Lung (tissue), 16 donors: ENCODE data around the gene RBM8A. TPM values are rescaled to one million over a fixed set of nuclear protein-coding genes. Genes with fewer than 3 reads are reported as not detected.
A peak's percentile ranks its signal among the peaks of the same experiment; 100 is the strongest.

Experiments
- ATAC-seq: fragments of 200-7000 bp; cut with Tn5 transposase; one replicate; pipeline ENCODE4 v1.9.1; 2020; ENCODE audit warnings: moderate number of reproducible peaks; ENCODE audit not compliant: insufficient read depth, low FRiP score
- DNase-seq, 3 donors: peaks; one replicate each; pipeline ENCODE4 v3.0.0-alpha.2; 2013 to 2017
- H3K27ac ChIP-seq, 2 donors: one replicate each; pipeline ENCODE4 v1.5.1; 2013; ENCODE audit warnings: mild to moderate bottlenecking in 2 of 2, moderate library complexity in 2 of 2, control low read depth in 1 of 2, inconsistent platforms in 1 of 2, low read depth in 1 of 2, low read length in 1 of 2
- H3K27me3 ChIP-seq, 3 donors: one replicate each; pipeline ENCODE4 v1.5.1; 2013; ENCODE audit warnings: low read length in 2 of 3; ENCODE audit not compliant: control insufficient read depth in 3 of 3, insufficient read depth in 3 of 3
- H3K36me3 ChIP-seq, 4 donors: one replicate each; pipeline ENCODE4 v1.5.1; 2013; ENCODE audit warnings: low read length in 4 of 4, mild to moderate bottlenecking in 1 of 4, moderate library complexity in 1 of 4; ENCODE audit not compliant: control insufficient read depth in 4 of 4, insufficient read depth in 4 of 4
- H3K4me1 ChIP-seq, 5 donors: one replicate each; pipeline ENCODE4 v1.5.1; 2013; ENCODE audit warnings: low read length in 5 of 5, mild to moderate bottlenecking in 2 of 5, moderate library complexity in 1 of 5; ENCODE audit not compliant: control insufficient read depth in 5 of 5, insufficient read depth in 5 of 5
- H3K4me3 ChIP-seq: one replicate; pipeline ENCODE4 v1.5.1; 2013; ENCODE audit warnings: mild to moderate bottlenecking, control low read depth, moderate library complexity
- H3K9ac ChIP-seq, 2 donors: one replicate each; pipeline ENCODE4 v1.5.1; 2013; ENCODE audit warnings: low read length in 2 of 2, control low read depth in 1 of 2; ENCODE audit not compliant: insufficient read depth in 1 of 2
- H3K9me3 ChIP-seq, 4 donors: one replicate each; pipeline ENCODE4 v1.5.1; 2013; ENCODE audit warnings: low read length in 3 of 4, mild to moderate bottlenecking in 1 of 4, moderate library complexity in 1 of 4; ENCODE audit not compliant: control insufficient read depth in 4 of 4, insufficient read depth in 3 of 4
- CTCF ChIP-seq: IDR thresholded peaks from 2 replicates; pipeline ENCODE4 v1.5.1; 2012; ENCODE audit warnings: mild to moderate bottlenecking; ENCODE audit errors: control extremely low read depth, extremely low read depth
- WGBS, 2 donors: extraction: QIAGEN DNeasy Blood & Tissue Kit; methylation state at CpG; one replicate each; pipeline ENCODE4 v1.1.7; 2013; 5-methylcytosine and 5-hydroxymethylcytosine counted together
- long read RNA-seq, 5 donors: transcript quantifications; one replicate each; lab custom pipeline, GENCODE V29; 2026
- polyA plus RNA-seq, 2 donors: library from polyadenylated mRNA; stranded (reverse); fragments of 200-250 nt; gene quantifications; one replicate each; pipeline ENCODE4 v1.2.1, GENCODE V29; 2013
- total RNA-seq, 2 donors: library from RNA; depleted of rRNA in 1 of 2; stranded (reverse); fragments of >200 nt in 1 of 2; gene quantifications; one replicate each; pipeline ENCODE4 v1.2.1, GENCODE V29; 2014 to 2021
- donor health status: control.
- donor health status: control.
- donor health status: Bipolar disorder and iron deficiency.
- donor health status: healthy.
- donor health status: DM: yes; HTN: yes; CAD: no.

RBM8A gene
- total RNA-seq, result 100 to 1,000 TPM; 106 to 128 TPM
- polyA plus RNA-seq, result 100 to 1,000 TPM; 121 to 152 TPM
- long read RNA-seq, donor 1, full-length matches to known transcripts, result 53 of 88 reads
- long read RNA-seq, donor 1, partial matches to known transcripts, result 25 of 88 reads
- long read RNA-seq, donor 1, other reads (novel, unspliced or antisense), result 10 of 88 reads
- long read RNA-seq, donor 2, full-length matches to known transcripts, result 24 of 36 reads
- long read RNA-seq, donor 2, partial matches to known transcripts, result 5 of 36 reads
- long read RNA-seq, donor 2, other reads (novel, unspliced or antisense), result 7 of 36 reads
- long read RNA-seq, donor 3, full-length matches to known transcripts, result 35 of 41 reads
- long read RNA-seq, donor 3, partial matches to known transcripts, result 6 of 41 reads
- long read RNA-seq, donor 3, other reads (novel, unspliced or antisense), result 0 of 41 reads
- long read RNA-seq, donor 4, full-length matches to known transcripts, result 34 of 53 reads
- long read RNA-seq, donor 4, partial matches to known transcripts, result 9 of 53 reads
- long read RNA-seq, donor 4, other reads (novel, unspliced or antisense), result 10 of 53 reads
- long read RNA-seq, donor 5, full-length matches to known transcripts, result 76 of 128 reads
- long read RNA-seq, donor 5, partial matches to known transcripts, result 47 of 128 reads
- long read RNA-seq, donor 5, other reads (novel, unspliced or antisense), result 5 of 128 reads

DNA sequence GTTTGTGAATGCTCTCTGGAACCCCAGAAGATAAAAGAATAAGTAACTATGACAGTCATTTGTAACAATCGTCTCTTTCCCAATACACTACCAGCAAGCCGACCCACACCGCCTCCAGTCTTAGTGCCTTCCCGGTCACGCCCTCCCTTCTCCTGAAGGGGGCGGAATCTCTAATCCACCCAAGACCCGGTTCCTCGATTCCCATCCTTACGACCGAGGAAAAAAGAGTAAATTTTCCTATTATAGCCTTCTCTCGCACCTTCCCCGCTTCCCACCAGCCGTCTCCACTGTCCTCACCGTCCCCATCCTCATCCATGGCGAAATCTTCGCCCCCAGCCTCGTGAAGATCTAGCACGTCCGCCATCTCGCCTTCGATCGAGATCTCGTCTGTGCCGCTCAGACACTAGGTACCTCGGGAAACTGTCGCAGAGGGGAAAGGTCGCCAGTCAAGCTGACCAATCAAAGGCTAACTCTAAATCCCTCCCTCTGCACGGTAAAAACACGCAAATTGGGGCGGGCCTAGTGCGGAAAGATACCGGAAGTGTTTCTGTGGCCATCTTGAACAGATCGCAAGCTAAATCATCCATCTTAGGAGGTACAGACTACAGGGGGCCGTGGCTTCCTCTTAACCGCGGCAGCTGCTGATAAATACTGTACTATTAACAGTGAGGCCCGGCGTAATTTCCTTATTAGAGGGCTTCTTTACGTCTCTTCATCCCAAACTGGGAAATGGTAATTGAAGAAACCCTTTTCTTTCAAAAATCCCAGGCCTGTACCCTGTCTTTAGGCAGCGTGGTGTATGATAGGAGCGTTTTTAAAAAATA is at the start of gene RBM8A:
TSS of gene RBM8A (minus strand) at position 422 of the 824 bp plus-strand sequence. CDS start at position 364, 58 bp downstream.
- peaks cover 0 to 10% (median 4%) of the 10 kb centered on the region in 4 donors for H3K36me3 ChIP-seq
- no peaks in the 10 kb centered on the region for H3K9me3 ChIP-seq
- peak; percentile 100 for ATAC-seq
- peak within 1 kb of the TSS; percentile 93 to 97 for H3K27ac ChIP-seq
- no peaks in the 10 kb centered on the region for H3K27me3 ChIP-seq
- H3K4me1 ChIP-seq, result peaks cover 4 to 10% (median 7%) of the 10 kb centered on the region in 5 donors
- 0% methylated on average over 41 of the region's 41 CpGs for WGBS, 2 donors
- peak within 1 kb of the TSS; percentile 79 for H3K4me3 ChIP-seq
- DNase-seq, result peak; percentile 98 to 100 (median 99)
- peak; percentile 19 for TF ChIP-seq CTCF
- H3K9ac ChIP-seq, result peak within 1 kb of the TSS; percentile 87 to 96

GRCh38 chr1:145977016-145977415 is 49.7 kb upstream of the RBM8A start:
- TF ChIP-seq CTCF, result no peak
- H3K36me3 ChIP-seq, result peaks cover 0 to 5% (median 1%) of the 10 kb centered on the region in 4 donors
- H3K27ac ChIP-seq, result peak overlapping the region in 1 of 2 donors; percentile 99
- peaks cover 13 to 32% (median 22%) of the 10 kb centered on the region in 5 donors for H3K4me1 ChIP-seq
- H3K9me3 ChIP-seq, result no peaks in the 10 kb centered on the region
- H3K9ac ChIP-seq, result no peak overlapping the region
- H3K27me3 ChIP-seq, result no peaks in the 10 kb centered on the region
- DNase-seq, result no peak
- WGBS, 2 donors, result 83 to 91% methylated on average over 5 of the region's 5 CpGs
- no peak overlapping the region for H3K4me3 ChIP-seq
- ATAC-seq, result no peak

GRCh38 chr1:145975216-145975615 is 47.9 kb upstream of the RBM8A start:
- Histone ChIP-seq H3K9ac (no peak overlapping the region), H3K36me3 (peaks cover 0 to 5% (median 1%) of the 10 kb centered on the region in 4 donors), H3K4me3 (no peak overlapping the region), H3K9me3 (no peaks in the 10 kb centered on the region), H3K27ac (no peak overlapping the region), H3K27me3 (no peaks in the 10 kb centered on the region), H3K4me1 (peaks cover 5 to 31% (median 17%) of the 10 kb centered on the region in 5 donors)
- ATAC-seq (no peak), DNase-seq (no peak)
- TF ChIP-seq CTCF, result no peak
- WGBS, 2 donors, result 85 to 90% methylated on average over 4 of the region's 4 CpGs
